Stimulated activated CD8-positive, alpha-beta memory T cell treated with anti-CD3 and anti-CD28 coated beads, Interleukin-2, amount 100 ng/mL, for 1 hour (primary cell): ENCODE data around the gene PMVK.
A peak's percentile ranks its signal among the peaks of the same experiment; 100 is the strongest.
"Not testable (repeated sequence)": the region's sequence is repeated elsewhere in the genome, so short reads cannot be mapped to it uniquely, and the experiment has no call there.

Experiments used
- DNase-seq, 2 donors: peaks; one replicate each; pipeline ENCODE4 v3.0.0-alpha.2; 2020; ENCODE audit warnings: low read depth in 2 of 2

Gene PMVK

GRCh38 chr1:154936555-154937084 lies at the start of gene PMVK:
Gene PMVK, minus strand, starts transcription at chr1:154936719. Its CDS starts 34 bp downstream, at chr1:154936685.
- peak; percentile 86 to 92 for DNase-seq

- DNase-seq, result no peak
Observed at GRCh38 chr1:154983776-154984466, 47.4 kb upstream of the PMVK start.

GRCh38 chr1:154982897-154983648 lies 46.6 kb upstream of the PMVK start, which contains the start of gene FLAD1:
Gene FLAD1, plus strand, starts transcription at chr1:154983344. Its CDS starts 351 bp downstream, at chr1:154983695.
- DNase-seq, result peak; percentile 85 to 88

- no peak for DNase-seq
Observed at GRCh38 chr1:154982341-154982740, 45.8 kb upstream of the PMVK start.

- no peak for DNase-seq
Observed at GRCh38 chr1:154978360-154978759, 41.8 kb upstream of the PMVK start.

- not testable (repeated sequence) for DNase-seq
Observed at GRCh38 chr1:154977762-154978161, 41.2 kb upstream of the PMVK start.

GRCh38 chr1:154975409-154976059 lies 39.0 kb upstream of the PMVK start:
- DNase-seq, result peak in 1 of 2 donors; percentile 18

- DNase-seq, result peak; percentile 86 to 91
Observed at GRCh38 chr1:154974808-154975408, 38.4 kb upstream of the PMVK start.

GRCh38 chr1:154974102-154974807 lies 37.7 kb upstream of the PMVK start, which contains the start of gene CKS1B:
Gene CKS1B, plus strand, starts transcription at chr1:154974681. Its CDS starts 65 bp downstream, at chr1:154974746.
- peak; percentile 91 to 92 for DNase-seq

- DNase-seq, result peak; percentile 74 to 82
Observed at GRCh38 chr1:154973344-154974101, 37.0 kb upstream of the PMVK start.

- no peak for DNase-seq
Observed at GRCh38 chr1:154972517-154973343, 36.2 kb upstream of the PMVK start.

GRCh38 chr1:154972213-154972516 lies 35.6 kb upstream of the PMVK start:
- no peak for DNase-seq

GRCh38 chr1:154971341-154971998 lies 35.0 kb upstream of the PMVK start:
- DNase-seq, result no peak

GRCh38 chr1:154970631-154971340 lies 34.3 kb upstream of the PMVK start, which contains the start of gene SHC1:
Gene SHC1, minus strand, starts transcription at chr1:154970747. Its CDS starts 221 bp downstream, at chr1:154970526.
- no peak for DNase-seq

- DNase-seq, result no peak
Observed at GRCh38 chr1:154969860-154970452, 33.4 kb upstream of the PMVK start.

GRCh38 chr1:154969246-154969645 lies 32.7 kb upstream of the PMVK start:
- DNase-seq, result no peak

- DNase-seq, result no peak
Observed at GRCh38 chr1:154968731-154969130, 32.2 kb upstream of the PMVK start.
